OCI-LY1 (cell line): Measurements from ENCODE around the gene MT1X.

Source experiments
- H2AFZ ChIP-seq: fragments of 200-600 bp; sonication (generic), shearing (Covaris generic); 2 replicates; pipeline ENCODE4 v1.6.0; 2014; ENCODE audit warnings: antibody characterized with exemption, mild to moderate bottlenecking, low read length
- H3F3A ChIP-seq: fragments of 200-600 bp; sonication (generic), shearing (Covaris generic); 2 replicates; pipeline ENCODE4 v1.6.0; 2014; ENCODE audit warnings: mild to moderate bottlenecking, antibody characterized with exemption, low read length, moderate library complexity; ENCODE audit not compliant: insufficient read depth
- H3K27ac ChIP-seq: fragments of 200-600 bp; sonication (generic); 2 replicates; pipeline ENCODE4 v1.5.1; 2014; ENCODE audit warnings: low read length, mixed run types, mild to moderate bottlenecking, low read depth; ENCODE audit not compliant: poor library complexity, severe bottlenecking
- H3K27me3 ChIP-seq: fragments of 200-600 bp; sonication (generic); 2 replicates; pipeline ENCODE4 v1.6.0; 2014; ENCODE audit warnings: antibody characterized with exemption, mild to moderate bottlenecking, low read length, moderate library complexity; ENCODE audit not compliant: insufficient read depth
- H3K36me3 ChIP-seq: fragments of 200-600 bp; sonication (generic); 2 replicates; pipeline ENCODE4 v1.6.1; 2014; ENCODE audit warnings: mild to moderate bottlenecking, antibody characterized with exemption, low read length, moderate library complexity, mixed read lengths; ENCODE audit not compliant: insufficient read depth
- H3K4me1 ChIP-seq: fragments of 200-600 bp; sonication (generic); 2 replicates; pipeline ENCODE4 v1.5.1; 2014; ENCODE audit warnings: mild to moderate bottlenecking, low read length, moderate library complexity; ENCODE audit not compliant: insufficient read depth, severe bottlenecking
- H3K4me2 ChIP-seq: fragments of 200-600 bp; sonication (generic), shearing (Covaris generic); 2 replicates; pipeline ENCODE4 v1.6.1; 2014; ENCODE audit warnings: low read length
- H3K4me3 ChIP-seq: fragments of 200-600 bp; sonication (generic); 2 replicates; pipeline ENCODE4 v1.5.1; 2014; ENCODE audit warnings: low read length, low read depth, mild to moderate bottlenecking, mixed read lengths; ENCODE audit not compliant: poor library complexity, severe bottlenecking
- H3K79me2 ChIP-seq: fragments of 200-600 bp; shearing (Covaris generic); 2 replicates; pipeline ENCODE4 v1.6.1; 2016; ENCODE audit warnings: mixed run types, low read length, mixed read lengths; ENCODE audit not compliant: insufficient read depth
- H3K9ac ChIP-seq: fragments of 200-600 bp; sonication (generic), shearing (Covaris generic); 2 replicates; pipeline ENCODE4 v1.6.1; 2014; ENCODE audit warnings: mild to moderate bottlenecking, low read length, mixed read lengths
- H3K9me2 ChIP-seq: fragments of 200-600 bp; sonication (generic), shearing (Covaris generic); 2 replicates; pipeline ENCODE4 v1.6.1; 2014; ENCODE audit warnings: low read depth, mild to moderate bottlenecking, low read length, mixed read lengths
- H3K9me3 ChIP-seq: fragments of 200-600 bp; shearing (Covaris generic); 2 replicates; pipeline ENCODE4 v1.6.1; 2014; ENCODE audit warnings: low read length, mixed read lengths
- H4K20me1 ChIP-seq: fragments of 200-600 bp; sonication (generic), shearing (Covaris generic); 2 replicates; pipeline ENCODE4 v1.6.0; 2016; ENCODE audit warnings: mild to moderate bottlenecking, low read length; ENCODE audit not compliant: insufficient read depth
- CTCF ChIP-seq: fragments of 200-600 bp; sonication (generic), shearing (Covaris generic); IDR thresholded peaks from 2 replicates; pipeline ENCODE4 v1.5.1; 2017; ENCODE audit warnings: mild to moderate bottlenecking, antibody characterized with exemption, low read length, moderate library complexity, mixed read lengths
- EZH2 ChIP-seq: fragments of 200-600 bp; sonication (generic), shearing (Covaris generic); IDR thresholded peaks from 2 replicates; pipeline ENCODE4 v1.8.0; 2017; ENCODE audit warnings: borderline replicate concordance, mixed run types, mild to moderate bottlenecking, antibody characterized with exemption, low read length, moderate library complexity, mixed read lengths

MT1X gene

GRCh38 chr16:56722200-56722842, 40.1 kb downstream of the MT1X start:
- Histone ChIP-seq H3F3A (no peaks in the 10 kb centered on the region), H3K79me2 (no peaks in the 10 kb centered on the region), H3K9ac (no peak overlapping the region), H2AFZ (no peak overlapping the region), H3K36me3 (no peaks in the 10 kb centered on the region), H4K20me1 (no peaks in the 10 kb centered on the region), H3K4me1 (no peaks in the 10 kb centered on the region), H3K4me3 (no peak overlapping the region), H3K9me2 (no peaks in the 10 kb centered on the region), H3K4me2 (no peak overlapping the region), H3K27me3 (no peaks in the 10 kb centered on the region), H3K9me3 (no peaks in the 10 kb centered on the region), H3K27ac (no peak overlapping the region)
- TF ChIP-seq EZH2 (no peak), CTCF (no peak)

GRCh38 chr16:56724191-56724590, 41.9 kb downstream of the MT1X start:
- Histone ChIP-seq H2AFZ (no peak overlapping the region), H3K4me3 (no peak overlapping the region), H3K9me3 (no peaks in the 10 kb centered on the region), H3K9ac (no peak overlapping the region), H3K36me3 (no peaks in the 10 kb centered on the region), H3K9me2 (no peaks in the 10 kb centered on the region), H3F3A (no peaks in the 10 kb centered on the region), H3K4me1 (peaks cover 7% of the 10 kb centered on the region), H3K4me2 (no peak overlapping the region), H3K27ac (no peak overlapping the region), H4K20me1 (no peaks in the 10 kb centered on the region), H3K79me2 (no peaks in the 10 kb centered on the region), H3K27me3 (no peaks in the 10 kb centered on the region)
- TF ChIP-seq CTCF (no peak), EZH2 (no peak)

GRCh38 chr16:56726283-56726682, 44.0 kb downstream of the MT1X start:
- Histone ChIP-seq H3K9me2 (no peaks in the 10 kb centered on the region), H3K27me3 (no peaks in the 10 kb centered on the region), H2AFZ (no peak overlapping the region), H3K79me2 (peaks cover 11% of the 10 kb centered on the region), H3K27ac (no peak overlapping the region), H4K20me1 (no peaks in the 10 kb centered on the region), H3K9ac (no peak overlapping the region), H3K4me3 (no peak overlapping the region), H3K36me3 (no peaks in the 10 kb centered on the region), H3K4me1 (peaks cover 21% of the 10 kb centered on the region), H3K4me2 (no peak overlapping the region), H3F3A (no peaks in the 10 kb centered on the region), H3K9me3 (no peaks in the 10 kb centered on the region)
- TF ChIP-seq EZH2 = no peak
- no peak for TF ChIP-seq CTCF
